Measurements from ENCODE around the gene SLC38A1. TPM values are rescaled to one million over a fixed set of nuclear protein-coding genes. Genes with fewer than 3 reads are reported as not detected.

SLC38A1 gene
- total RNA-seq, 1 donor from 2014 or later, result 172 TPM

DNA sequence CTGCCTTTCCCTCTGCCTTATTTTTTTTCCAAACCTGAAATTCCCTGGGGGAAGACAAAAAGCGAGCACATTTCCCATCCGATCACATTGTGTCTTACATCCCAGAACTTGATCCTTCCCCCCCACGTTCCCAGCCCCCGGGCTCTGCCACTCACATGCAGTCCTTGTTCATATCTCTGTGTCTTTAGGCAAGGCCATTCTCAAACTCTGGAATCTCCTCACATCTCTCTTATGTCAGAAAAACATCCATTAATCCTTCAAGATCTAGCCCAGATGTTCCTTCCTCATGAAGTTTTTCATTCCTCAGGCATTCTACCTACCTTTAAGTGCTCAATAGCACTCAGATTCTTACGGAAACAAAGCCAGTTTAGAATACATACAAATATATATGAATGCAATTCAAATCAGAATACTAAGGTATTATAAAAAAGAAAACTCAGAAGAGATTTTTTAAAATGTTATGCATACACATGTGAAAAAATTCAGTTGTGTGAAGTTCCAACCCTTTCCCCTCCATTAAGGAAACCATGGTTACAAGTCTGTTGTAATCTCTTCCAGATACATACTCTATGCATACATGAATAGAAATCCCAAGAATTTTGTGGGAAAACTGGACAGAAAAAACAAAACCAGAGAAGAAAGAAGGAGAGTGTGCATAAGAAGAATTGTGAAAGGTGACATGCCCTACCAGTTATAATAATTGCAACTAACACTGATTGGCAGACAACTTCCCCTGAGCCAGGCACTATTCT lies 120.3 kb downstream of the SLC38A1 start:
- Mint-ChIP-seq H3K9me3 (no peaks in the 10 kb centered on the region), H3K36me3 (ENCODE audit: low read depth) (no peaks in the 10 kb centered on the region), H3K27me3 (ENCODE audit: insufficient read depth) (peaks cover 19% of the 10 kb centered on the region), H3K27ac (no peak overlapping the region), H3K4me1 (ENCODE audit: low read depth) (no peaks in the 10 kb centered on the region), H3K4me3 (no peak overlapping the region)
- intact Hi-C loops (cut with micrococcal nuclease), result no loop called here
- DNase-seq (ENCODE audit: low spot score), result no peak

DNA sequence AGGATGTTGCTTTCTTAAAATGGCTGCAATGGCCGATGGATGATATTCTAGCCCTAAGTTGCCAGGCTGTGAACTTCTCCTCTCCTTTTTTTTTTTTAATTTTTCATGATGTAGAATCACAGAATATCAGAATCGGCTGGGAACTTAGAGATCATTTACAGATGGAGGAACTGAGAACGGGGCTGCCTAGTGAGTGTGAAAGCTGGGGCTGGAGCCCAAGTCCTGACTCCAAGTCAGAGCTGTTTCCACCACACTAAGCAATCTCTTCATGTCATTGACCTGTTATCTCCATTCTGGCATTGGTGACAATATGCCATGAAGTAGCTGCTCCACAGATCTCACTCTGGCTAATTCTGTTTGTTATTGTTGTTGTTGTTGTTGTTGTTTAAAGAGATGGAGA lies 121.7 kb downstream of the SLC38A1 start:
- DNase-seq (ENCODE audit: low spot score), result no peak
- H3K27me3 Mint-ChIP-seq (ENCODE audit: insufficient read depth), result peaks cover 22% of the 10 kb centered on the region

DNA sequence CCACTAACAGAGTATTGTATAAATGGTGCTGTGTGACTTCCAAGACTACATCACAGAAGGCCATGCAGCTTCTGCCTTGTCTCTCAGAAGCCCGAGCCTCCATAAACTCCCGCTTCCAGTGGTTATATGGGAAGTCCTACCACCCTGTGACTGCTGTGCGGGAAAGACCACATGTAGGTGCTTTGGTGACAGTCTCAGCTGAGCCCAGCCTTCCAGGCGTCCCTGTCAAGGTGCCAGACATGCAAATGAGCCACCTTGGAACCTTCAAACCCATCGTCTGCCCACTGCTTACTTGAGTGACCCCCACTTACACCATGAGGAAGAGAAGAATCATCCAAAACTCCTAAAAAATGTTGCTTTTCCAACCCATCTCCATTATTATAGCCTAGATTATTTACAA lies 123.0 kb downstream of the SLC38A1 start:
- Mint-ChIP-seq H3K4me3 (no peak overlapping the region), H3K27me3 (ENCODE audit: insufficient read depth) (peaks cover 23% of the 10 kb centered on the region), H3K27ac (no peak overlapping the region), H3K36me3 (ENCODE audit: low read depth) (no peaks in the 10 kb centered on the region), H3K4me1 (ENCODE audit: low read depth) (no peaks in the 10 kb centered on the region), H3K9me3 (no peaks in the 10 kb centered on the region)
- no peak for DNase-seq (ENCODE audit: low spot score)
- intact Hi-C loops (cut with micrococcal nuclease), result no loop called here

More for the DNA sequence above, 121.7 kb downstream of the SLC38A1 start:
- Mint-ChIP-seq H3K4me1 (ENCODE audit: low read depth) (no peaks in the 10 kb centered on the region), H3K4me3 (no peak overlapping the region), H3K9me3 (no peaks in the 10 kb centered on the region), H3K36me3 (ENCODE audit: low read depth) (no peaks in the 10 kb centered on the region), H3K27ac (no peak overlapping the region)
- intact Hi-C loops (cut with micrococcal nuclease), result no loop called here

DNA sequence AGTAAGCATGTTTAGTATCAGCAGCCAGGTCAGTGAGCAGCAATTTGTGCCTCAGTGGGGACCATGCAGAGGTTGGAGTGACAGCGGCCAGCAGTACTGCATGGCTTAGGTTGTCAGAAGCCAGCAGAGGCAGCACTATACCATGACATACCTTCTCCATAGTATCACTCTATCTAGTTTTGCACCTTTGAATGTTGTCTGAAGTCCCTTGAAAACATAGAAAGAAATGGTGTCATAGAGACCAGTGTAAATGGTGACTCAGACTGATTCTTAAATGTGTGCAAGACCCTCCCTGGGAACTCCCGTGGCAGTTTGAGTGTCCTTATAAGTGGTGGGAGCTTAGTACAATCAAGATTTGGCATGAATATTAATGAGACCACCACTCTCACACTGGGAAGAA lies 124.4 kb downstream of the SLC38A1 start:
- H3K4me1 Mint-ChIP-seq (ENCODE audit: low read depth), result no peaks in the 10 kb centered on the region
- no peak overlapping the region for H3K4me3 Mint-ChIP-seq
- no peak overlapping the region for H3K27ac Mint-ChIP-seq
- intact Hi-C loops (cut with micrococcal nuclease), result no loop called here
- H3K36me3 Mint-ChIP-seq (ENCODE audit: low read depth), result no peaks in the 10 kb centered on the region
- no peak for DNase-seq (ENCODE audit: low spot score)
- no peaks in the 10 kb centered on the region for H3K9me3 Mint-ChIP-seq
- peaks cover 27% of the 10 kb centered on the region for H3K27me3 Mint-ChIP-seq (ENCODE audit: insufficient read depth)

DNA sequence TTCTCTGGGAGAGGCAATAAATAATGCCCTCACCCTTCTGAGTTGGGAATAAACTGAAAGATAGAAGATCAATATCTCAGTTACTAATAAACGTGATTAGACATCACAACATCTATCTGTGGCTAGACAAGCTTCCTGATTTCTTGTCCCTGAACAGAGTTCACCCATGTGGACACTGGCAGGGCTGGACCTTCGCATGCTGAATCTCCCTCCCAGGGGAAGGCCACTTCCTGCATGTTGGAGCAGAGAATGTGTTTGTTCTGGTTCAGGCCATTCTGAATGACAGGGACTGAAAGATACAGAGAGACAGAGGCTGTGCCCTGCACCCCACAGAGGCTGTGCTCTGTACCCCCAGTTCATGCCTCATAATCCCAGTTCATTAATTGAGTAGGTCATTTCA lies 132.6 kb downstream of the SLC38A1 start:
- H3K27ac Mint-ChIP-seq, result no peak overlapping the region
- no peak for DNase-seq (ENCODE audit: low spot score)
- no peaks in the 10 kb centered on the region for H3K4me1 Mint-ChIP-seq (ENCODE audit: low read depth)
- H3K36me3 Mint-ChIP-seq (ENCODE audit: low read depth), result no peaks in the 10 kb centered on the region
- no peak overlapping the region for H3K4me3 Mint-ChIP-seq
- no peaks in the 10 kb centered on the region for H3K9me3 Mint-ChIP-seq
- intact Hi-C loops (cut with micrococcal nuclease), result no loop called here
- H3K27me3 Mint-ChIP-seq (ENCODE audit: insufficient read depth), result peaks cover 25% of the 10 kb centered on the region

DNA sequence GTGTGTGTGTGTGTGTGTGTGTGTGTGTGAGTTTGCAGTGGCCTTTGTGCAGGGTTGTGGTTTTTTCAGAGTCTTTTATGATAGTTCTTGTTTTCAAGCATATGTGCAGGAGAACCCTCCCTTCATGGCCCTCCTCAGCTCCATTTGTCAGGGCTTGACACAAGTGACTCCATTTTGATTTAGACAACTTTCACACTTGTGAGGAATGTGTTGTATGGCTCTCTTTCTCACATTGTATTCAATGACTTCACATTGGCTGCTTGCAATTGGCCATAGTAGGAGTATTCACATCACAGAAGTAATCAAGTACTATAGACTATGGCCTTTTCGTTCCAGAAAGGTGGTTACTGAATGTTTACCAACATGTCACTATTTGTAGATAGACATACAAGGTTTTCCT lies 133.1 kb downstream of the SLC38A1 start:
- Mint-ChIP-seq H3K36me3 (ENCODE audit: low read depth) (no peaks in the 10 kb centered on the region), H3K4me1 (ENCODE audit: low read depth) (no peaks in the 10 kb centered on the region), H3K27me3 (ENCODE audit: insufficient read depth) (peaks cover 24% of the 10 kb centered on the region), H3K27ac (no peak overlapping the region), H3K4me3 (no peak overlapping the region), H3K9me3 (no peaks in the 10 kb centered on the region)
- intact Hi-C loops (cut with micrococcal nuclease), result no loop called here
- DNase-seq (ENCODE audit: low spot score), result no peak

DNA sequence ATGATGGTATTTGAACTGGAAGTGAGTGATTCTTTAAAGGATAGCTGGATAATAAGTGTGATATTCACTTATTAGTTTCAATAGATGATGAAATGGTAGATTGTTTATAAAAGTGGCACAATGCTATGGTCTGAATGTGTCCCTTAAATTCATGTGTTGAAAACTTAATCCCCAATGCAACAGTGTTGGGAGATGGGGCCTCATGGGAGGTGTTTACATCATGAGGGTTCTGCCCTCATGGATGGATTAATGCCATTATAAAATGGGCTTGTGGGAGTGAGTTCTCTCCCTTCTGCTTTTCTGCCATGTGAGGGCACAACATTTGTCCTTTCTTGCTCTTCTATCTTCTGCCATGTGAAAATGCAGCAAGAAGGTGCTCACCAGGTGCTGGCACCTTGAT lies 134.0 kb downstream of the SLC38A1 start:
- H3K27ac Mint-ChIP-seq, result no peak overlapping the region
- intact Hi-C loops (cut with micrococcal nuclease), result no loop called here
- H3K36me3 Mint-ChIP-seq (ENCODE audit: low read depth), result no peaks in the 10 kb centered on the region
- DNase-seq (ENCODE audit: low spot score), result no peak
- no peaks in the 10 kb centered on the region for H3K4me1 Mint-ChIP-seq (ENCODE audit: low read depth)
- no peak overlapping the region for H3K4me3 Mint-ChIP-seq
- peaks cover 18% of the 10 kb centered on the region for H3K27me3 Mint-ChIP-seq (ENCODE audit: insufficient read depth)
- no peaks in the 10 kb centered on the region for H3K9me3 Mint-ChIP-seq

DNA sequence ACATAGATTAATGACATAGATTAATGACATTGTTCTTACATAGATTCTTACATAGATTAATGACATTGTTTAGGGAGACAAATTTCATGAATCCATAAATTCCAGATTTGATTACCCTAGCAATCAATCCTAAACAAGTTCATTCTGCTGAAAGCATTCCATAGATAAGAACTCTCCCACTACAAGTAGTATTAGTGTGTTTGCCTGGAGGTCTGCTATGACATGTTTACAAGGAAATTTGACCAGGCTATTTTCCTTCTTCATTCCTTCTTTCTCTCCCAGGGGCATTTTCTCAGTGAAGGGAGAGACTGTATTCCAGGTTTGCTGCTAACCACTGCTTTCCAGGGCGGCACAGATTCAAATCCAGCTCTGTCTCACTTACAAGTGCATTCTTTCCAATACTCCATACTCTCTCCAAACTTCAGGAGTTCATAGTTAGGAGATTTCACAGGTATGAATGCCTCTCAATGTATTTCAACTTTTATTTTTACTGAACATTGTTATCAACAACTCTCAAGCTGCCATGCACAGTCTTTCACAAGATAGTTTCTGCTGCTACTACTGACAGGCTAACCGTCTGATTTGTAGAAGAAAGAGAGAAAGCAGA lies 134.5 kb downstream of the SLC38A1 start:
- no peaks in the 10 kb centered on the region for H3K4me1 Mint-ChIP-seq (ENCODE audit: low read depth)
- no peaks in the 10 kb centered on the region for H3K36me3 Mint-ChIP-seq (ENCODE audit: low read depth)
- H3K9me3 Mint-ChIP-seq, result no peaks in the 10 kb centered on the region
- intact Hi-C loops (cut with micrococcal nuclease), result no loop called here
- no peak overlapping the region for H3K4me3 Mint-ChIP-seq
- peaks cover 20% of the 10 kb centered on the region for H3K27me3 Mint-ChIP-seq (ENCODE audit: insufficient read depth)
- no peak for DNase-seq (ENCODE audit: low spot score)
- no peak overlapping the region for H3K27ac Mint-ChIP-seq

DNA sequence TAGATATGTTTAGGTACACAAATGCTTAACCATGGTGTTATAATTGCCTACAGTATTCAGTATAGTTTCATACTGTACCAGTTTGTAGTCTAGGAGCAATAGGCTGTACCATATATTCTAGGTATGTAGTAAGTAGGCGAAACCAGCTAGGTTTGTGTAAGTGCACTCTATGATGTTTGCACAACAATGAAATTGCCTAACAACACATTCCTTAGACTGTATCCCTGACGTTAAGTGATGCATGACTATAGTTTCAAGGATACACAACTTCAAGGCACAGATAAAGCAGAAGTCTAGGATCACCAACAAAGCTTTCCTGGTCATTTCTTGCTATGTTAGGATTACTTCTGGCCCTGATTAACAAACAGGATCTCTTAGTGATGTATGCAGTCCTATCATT lies 135.1 kb downstream of the SLC38A1 start:
- Mint-ChIP-seq H3K4me1 (ENCODE audit: low read depth) (no peaks in the 10 kb centered on the region), H3K9me3 (no peaks in the 10 kb centered on the region), H3K27ac (no peak overlapping the region), H3K27me3 (ENCODE audit: insufficient read depth) (peaks cover 24% of the 10 kb centered on the region), H3K36me3 (ENCODE audit: low read depth) (no peaks in the 10 kb centered on the region), H3K4me3 (no peak overlapping the region)
- intact Hi-C loops (cut with micrococcal nuclease), result no loop called here
- no peak for DNase-seq (ENCODE audit: low spot score)

Other genes with a start within 250 kb of the SLC38A1 start
- 157 and 161 TPM in 2 replicates for gene SLC38A2, start 103.7 kb upstream of the SLC38A1 start, total RNA-seq